Measurements from ENCODE around the gene ZMYND8.
"Not testable (repeated sequence)": the region's sequence is repeated elsewhere in the genome, so short reads cannot be mapped to it uniquely, and the experiment has no call there.

The ZMYND8 gene

DNA sequence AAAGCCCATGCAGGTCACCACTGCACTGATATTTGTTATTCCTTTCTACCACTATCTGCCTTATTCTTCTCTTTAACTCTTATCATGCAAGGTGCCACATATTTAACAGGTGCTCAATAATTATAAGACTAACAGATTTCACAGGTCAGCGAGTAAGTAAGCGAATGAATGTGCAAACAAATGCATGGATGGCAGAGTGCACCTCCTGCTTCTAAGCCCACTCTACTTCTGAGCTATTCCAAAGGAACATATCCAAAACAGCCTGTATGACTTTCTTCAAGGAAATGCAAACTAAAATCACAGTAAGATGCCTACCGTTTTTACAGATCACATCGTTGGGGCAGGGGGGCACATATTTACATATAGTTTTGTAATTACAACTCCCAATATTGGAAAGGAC is 71.3 kb downstream of the ZMYND8 start:
- DNase-seq (ENCODE audit: low read depth) = no peak

DNA sequence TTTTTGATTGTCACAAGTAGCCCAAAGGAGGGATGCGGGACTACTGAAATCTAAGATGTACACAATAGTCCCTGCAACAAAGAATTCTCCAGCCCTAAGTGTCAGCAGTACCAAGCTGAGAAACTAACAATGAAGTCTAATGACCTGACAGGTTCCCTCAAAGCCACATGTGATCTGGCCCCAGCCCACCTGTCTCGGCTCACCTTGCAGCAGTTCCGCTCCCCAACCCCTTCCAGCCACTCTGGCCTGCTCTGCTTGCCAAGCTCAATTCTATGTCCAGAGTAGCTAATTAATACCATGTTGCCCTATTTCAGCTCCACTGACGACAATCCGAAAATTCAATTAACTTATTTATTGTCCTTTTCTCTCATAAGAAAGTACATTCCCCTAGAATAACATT is 72.1 kb downstream of the ZMYND8 start:
- no peak for DNase-seq (ENCODE audit: low read depth)

DNA sequence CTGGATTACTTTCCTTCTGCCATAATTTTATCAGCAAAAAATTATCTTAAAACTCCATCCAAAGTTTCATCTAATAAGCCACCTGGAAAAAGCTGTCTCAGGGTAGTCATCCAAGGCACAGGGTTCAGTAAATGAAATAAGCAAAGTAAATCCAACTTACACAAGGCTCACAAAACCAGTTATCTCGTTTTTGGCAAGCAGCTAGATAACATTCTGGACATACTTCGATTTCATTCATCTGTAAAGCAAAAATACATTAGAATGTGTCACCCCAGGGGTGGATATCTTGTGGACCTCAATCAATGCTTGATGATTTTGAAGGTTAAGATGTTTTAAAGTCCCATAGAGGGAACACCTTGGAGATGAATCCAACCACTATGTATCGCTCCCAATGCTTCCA is 73.1 kb downstream of the ZMYND8 start:
- DNase-seq (ENCODE audit: low read depth) = no peak

DNA sequence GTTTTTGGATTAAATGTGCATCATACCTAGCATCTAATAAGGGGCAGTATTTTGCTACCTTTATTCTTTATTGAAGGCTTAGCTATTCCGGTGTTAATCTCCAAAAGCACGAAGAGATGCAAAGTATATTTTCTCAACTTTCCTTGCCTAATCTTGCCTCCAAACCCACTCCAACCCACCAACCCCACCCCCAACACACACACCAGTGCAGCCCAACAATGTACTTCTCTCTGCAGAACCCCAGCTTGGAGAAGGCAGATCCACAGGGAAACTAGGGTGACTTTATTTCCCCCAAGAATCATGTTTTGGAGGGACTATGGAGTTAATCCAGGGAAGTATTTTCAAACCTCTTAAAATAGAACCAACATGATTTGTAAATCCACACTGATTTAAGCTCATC is 73.6 kb downstream of the ZMYND8 start:
- DNase-seq (ENCODE audit: low read depth) = no peak

DNA sequence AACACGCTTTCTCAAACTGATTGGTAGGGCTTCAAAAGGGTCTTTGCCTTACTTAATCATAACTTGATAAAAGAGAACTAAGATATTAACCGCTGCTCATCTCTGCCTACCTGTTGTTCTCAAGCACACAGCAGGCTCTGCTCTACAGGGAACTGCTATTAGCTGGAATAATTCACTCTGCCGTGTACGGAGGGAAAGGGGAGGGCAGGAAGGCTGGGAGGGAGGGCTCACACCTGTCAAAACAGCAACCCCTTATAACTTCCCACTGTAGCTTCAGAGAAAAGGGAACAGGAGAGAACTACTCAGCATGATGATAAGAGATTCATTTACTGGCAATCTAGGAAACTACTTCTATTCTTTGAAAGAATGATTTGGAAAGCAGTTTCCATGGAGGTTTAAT is 75.1 kb downstream of the ZMYND8 start:
- DNase-seq (ENCODE audit: low read depth) = no peak

DNA sequence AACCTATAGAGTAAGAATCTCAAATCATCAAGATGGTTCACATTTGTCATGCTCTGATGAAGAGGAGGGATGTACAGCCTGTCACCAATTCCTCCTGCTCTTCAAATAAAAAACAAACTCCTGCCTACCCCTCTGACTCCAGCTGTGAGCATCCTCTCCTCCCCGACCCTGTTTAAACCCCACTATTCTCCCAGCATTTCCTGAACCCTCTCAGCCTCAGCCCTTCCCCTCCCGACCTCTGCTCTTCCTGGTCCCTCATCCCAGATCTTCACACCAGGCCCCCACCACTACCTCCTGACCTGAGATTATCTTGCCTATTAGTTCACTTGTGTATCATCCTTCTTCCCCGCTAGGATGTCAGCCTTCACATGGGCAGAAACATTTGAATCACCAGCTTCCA is 75.8 kb downstream of the ZMYND8 start:
- no peak for DNase-seq (ENCODE audit: low read depth)

DNA sequence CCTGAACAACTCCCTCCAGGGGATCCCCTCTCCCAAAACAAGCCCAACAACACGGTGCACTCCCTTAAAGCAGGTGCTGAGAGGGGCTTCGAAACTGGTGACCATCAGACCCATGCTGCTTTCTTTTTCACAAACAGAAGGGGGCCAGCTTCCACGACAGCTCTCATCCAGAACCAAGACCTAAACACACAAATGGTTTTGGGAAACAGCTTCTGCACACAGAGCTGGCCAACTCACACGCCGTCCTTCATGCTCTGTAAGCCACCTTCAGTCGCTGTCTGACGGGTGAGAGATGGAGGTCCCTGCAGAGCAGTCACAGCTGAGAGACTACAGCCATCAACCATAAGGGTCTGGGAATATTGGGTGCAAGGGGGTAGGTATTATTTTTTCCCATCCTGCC is 76.3 kb downstream of the ZMYND8 start:
- no peak for DNase-seq (ENCODE audit: low read depth)

DNA sequence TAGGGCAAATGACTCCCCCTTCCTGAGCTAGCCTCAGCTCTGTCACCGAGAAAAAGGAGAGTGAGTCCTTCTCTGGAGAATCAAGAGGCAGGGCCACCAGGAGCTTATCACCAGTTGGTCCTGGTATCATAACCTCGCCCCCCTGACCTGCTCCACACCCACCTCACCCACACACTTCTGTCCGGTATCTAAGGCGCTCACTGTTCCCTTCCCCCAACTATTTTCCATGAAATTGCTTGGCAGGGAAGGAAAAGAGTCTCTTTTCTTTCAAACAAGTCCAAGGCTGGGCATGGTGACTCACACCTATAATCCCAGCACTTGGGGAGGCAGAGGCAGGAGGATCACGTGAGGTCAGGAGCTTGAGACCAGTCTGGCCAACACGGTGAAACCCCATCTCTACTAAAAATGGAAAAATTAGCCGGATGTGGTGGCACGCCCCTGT is 77.6 kb downstream of the ZMYND8 start:
- no peak for DNase-seq (ENCODE audit: low read depth)

DNA sequence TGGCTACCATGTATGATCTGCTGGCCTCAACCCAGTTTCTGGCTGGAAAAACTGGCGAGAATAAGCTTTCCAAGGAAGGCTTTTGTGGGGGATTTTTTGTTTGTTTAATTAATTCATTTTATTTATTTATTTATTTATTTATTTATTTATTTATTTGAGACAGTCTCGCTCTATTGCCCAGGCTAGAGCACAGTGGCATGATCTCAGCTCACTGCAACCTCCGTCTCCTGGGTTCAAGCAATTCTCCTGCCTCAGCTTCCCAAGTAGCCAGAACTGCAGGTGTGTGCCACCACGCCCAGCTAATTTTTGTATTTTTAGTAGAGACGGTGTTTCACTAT is 79.0 kb downstream of the ZMYND8 start:
- DNase-seq (ENCODE audit: low read depth) = not testable (repeated sequence)

DNA sequence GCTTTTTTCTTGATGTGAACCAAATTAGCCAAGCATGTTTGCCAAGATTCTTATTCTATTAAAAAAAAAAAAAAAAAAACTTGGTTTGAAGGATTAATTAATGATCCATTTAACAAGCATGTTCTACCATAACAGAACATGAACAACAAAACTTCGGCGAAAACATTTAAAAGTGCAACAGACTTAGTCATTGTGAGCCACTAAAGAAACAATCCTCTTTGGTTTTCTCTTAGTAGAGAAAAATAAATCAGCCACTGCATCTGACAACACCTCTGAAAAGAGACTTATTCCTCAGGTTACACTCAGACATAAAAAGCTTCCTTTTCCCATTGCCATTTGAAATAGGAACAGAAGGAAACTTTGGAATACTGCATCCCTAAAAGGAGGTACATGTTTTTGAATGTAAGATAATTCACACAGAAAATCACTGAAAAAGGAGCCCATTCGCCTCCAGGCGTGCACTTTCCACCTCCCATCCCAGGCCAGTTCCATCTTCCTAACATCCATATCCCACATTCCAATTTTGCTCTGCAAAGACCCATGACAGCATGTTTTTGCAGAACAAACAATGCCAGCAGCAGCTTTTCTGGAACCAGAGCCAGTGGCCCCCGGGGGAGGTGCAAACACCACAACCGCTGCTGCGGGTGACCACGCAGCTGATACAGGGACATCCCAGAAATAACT is 79.5 kb downstream of the ZMYND8 start:
- DNase-seq (ENCODE audit: low read depth) = no peak

DNA sequence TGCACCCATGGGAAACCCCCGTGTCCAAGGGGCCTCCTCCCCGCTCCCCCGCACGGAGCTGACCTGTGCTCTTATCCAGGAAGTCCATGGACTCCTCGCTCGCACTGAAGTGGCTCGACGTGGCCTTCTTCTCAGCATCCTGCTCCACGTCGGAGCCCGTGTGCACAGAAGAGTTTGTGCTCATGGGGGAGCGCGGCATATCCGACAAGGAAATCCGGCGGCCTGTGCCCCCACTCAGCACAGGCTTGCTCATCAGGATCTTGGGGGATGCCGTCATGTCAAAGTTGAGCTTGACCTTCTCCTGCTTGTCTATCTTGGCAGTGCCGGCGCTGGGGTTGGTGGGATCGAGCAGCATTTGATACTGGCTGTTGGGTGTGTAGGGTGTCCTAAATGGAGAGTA is 80.2 kb downstream of the ZMYND8 start:
- DNase-seq (ENCODE audit: low read depth) = no peak

DNA sequence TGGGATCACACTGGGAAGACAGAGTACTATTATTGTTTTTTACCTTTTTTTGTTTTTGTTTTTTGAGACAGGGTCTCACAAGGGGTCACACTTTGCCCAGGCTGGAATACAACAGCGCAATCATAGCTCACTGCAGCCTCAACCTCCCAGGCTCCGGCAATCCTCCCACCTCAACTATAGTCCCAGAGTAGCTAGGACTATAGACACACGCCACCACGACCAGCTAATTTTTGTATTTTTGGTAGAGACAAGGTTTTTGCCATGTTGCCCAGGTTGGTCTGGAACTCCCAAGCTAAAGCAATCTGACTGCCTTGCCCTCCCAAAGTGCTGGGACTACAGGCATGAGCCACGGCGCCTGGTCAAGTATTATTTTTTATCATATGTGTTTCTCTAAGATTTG is 81.0 kb downstream of the ZMYND8 start:
- DNase-seq (ENCODE audit: low read depth) = no peak

DNA sequence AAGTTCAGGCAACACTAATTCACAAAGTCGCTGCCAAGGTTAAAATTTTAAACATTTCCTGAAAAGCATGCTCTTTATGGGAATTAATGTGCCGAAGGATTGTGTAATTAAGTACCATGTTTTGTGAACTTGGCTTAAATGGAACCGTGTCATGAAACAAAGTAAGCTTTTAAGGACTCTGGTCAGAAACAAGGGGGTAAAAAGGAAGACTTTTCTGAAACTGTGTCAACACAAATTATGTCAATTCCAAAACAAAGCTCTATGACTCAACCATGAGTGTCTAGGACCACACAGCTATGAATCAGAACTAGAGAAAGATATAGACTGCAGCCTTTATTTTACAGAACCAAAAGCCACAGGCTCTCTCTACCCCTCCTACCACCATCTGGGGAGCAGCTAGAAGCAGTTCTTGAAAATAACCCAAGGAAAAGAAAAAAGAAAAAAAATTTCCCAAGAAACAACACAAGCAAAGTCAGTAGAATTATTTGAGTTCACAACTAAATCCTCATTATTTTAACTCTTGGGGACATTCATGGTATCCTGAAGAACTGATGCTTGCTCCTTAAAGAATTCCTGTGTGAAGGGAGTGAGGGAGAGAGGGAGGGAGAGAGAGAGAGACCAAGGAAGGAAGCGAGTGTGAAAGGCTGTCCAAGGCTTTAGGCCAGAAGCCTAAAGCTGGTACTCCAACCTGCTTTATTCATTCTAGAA is 81.9 kb downstream of the ZMYND8 start:
- DNase-seq (ENCODE audit: low read depth) = peak; percentile 14

DNA sequence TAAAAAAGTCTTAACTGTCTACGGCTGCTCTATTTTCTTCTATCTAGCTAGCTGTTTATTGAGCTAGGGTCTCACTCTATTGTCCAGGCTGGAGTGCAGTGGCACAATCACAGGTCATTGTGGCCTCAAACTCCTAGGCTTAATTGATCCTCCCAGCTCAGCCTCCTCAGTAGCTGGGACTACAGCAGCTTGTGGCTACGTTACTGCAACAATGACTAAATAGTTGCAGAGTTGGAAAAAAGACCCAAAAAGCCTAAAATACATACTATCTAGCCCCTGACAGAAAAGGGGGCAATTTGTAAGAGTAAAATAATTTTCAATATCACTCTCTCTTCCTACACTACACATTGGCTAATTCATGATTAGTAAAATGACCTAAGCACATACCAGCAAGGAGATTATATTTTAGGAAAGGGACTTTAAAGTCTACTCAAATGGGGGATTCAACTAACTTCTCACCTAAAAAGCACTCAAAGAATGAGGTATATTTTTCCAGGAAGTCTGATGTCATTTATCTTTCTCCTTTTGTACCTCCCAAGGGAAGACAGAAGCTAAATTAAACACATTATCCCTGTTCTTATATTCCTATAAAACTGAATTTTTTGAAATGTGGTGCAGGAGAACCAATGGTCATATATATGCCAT is 82.8 kb downstream of the ZMYND8 start:
- no peak for DNase-seq (ENCODE audit: low read depth)

DNA sequence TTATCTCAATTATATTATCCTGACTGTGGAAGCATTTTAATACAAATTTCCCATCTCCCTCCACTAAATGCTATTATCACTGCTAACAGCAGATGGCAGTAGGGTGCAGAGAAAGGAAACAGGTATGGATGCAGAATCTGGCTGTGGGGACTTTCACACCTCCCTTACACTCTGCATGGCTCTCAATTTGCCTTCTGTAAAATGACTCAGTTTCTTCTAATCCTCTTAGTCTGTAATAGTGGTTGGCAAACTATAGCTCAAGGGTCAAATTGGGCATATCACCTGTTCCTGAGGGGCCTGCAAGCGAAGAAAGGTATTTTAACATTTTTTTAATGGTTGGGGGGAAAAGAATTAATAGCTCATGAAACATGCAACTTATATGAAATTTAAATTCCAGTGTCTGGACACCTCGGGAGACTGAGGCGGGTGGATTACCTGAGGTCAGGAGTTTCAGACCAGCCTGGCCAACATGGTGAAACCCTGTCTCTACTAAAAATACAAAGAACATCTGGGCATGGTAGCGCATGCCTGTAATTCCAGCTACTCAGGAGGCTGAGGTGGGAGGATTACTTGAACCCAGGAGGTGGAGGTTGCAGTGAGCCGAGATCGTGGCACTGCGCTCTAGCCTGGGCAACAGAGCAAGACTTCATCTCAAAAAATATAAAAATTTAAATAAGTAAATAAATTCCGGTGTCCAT is 83.5 kb downstream of the ZMYND8 start:
- peak; percentile 49 for DNase-seq (ENCODE audit: low read depth)

DNA sequence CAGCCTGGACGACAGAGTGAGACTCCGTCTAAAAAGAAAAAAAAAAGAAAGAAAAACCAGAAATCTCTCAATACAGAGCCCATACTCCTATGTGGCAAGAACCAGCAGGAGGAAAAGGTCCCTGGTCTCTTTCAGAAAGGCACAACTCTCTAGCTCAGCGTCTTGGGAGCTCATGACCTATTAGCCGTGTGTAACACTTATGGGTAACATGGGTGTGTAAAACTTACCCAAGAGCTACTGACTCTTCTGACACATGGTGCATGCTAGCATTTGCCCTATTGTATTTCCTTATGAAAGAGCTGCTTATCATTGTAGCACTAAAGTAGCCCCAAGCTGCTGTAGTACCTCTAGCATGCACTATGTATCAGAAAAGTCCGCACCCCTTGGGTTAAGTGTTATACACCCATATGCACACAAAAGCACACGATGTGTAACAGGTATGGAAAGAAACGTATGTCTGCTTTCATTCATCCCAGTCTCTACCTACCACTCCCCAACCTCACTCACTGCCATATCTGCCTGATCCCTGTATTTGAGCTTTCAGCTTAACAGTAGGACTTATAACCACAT is 85.4 kb downstream of the ZMYND8 start:
- no peak for DNase-seq (ENCODE audit: low read depth)

DNA sequence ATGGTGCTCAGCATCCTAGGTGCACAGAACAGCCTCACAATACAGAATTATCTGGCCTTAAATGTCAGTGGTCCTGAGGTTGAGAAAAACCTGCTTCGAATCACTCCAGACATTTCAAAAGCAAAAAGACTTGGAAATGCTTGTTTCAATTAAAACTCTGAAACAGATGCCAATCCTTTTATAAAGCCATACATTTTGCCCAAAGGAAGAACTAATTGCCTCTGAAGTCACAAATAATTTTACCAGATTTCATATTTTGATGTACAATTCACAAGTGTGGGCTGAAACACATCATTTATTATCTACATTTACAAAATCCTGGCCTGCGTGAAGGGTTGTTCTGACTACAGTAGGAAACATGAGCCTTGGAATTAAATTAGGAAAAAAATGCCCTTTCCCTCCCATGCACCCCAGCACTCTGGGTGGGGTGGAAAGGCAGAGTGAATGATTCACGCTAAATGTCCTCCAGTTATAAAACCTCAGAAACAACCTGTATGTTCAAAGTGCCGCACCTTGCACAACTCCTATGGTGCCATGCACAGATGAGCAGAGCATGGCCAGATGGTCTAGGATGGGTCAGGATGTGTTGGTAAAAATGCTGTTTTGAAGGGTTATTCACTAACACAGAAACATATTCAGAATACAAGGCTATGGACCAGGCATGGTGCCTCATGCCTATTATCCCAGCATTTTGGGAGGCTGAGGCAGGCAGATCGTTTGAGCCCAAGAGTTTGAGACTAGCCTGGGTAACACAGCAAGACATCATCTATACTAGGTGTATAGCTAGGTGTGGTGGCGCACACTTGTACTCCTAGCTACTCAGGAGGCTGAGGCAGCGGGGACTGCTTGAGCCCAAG is 87.0 kb downstream of the ZMYND8 start:
- DNase-seq (ENCODE audit: low read depth) = no peak

DNA sequence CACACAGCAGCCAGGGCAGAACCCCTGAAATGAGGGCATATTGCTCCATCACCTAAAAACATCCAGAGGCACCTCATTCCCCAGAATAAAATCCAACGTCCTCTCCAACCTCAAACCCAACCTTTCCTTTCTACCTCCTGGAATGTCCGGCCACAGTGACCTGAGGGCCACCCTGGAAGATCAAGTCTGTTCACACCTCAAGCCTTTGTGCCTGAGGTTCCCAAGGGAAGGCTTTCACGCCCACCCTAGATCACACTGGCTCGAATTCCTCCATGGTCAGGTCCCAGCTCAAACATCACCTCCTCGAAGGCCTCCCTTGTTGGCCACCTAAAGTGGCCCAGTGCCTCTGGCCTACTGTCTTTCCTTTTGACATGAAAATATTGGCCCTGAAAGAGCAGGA is 88.9 kb downstream of the ZMYND8 start:
- DNase-seq (ENCODE audit: low read depth) = no peak

DNA sequence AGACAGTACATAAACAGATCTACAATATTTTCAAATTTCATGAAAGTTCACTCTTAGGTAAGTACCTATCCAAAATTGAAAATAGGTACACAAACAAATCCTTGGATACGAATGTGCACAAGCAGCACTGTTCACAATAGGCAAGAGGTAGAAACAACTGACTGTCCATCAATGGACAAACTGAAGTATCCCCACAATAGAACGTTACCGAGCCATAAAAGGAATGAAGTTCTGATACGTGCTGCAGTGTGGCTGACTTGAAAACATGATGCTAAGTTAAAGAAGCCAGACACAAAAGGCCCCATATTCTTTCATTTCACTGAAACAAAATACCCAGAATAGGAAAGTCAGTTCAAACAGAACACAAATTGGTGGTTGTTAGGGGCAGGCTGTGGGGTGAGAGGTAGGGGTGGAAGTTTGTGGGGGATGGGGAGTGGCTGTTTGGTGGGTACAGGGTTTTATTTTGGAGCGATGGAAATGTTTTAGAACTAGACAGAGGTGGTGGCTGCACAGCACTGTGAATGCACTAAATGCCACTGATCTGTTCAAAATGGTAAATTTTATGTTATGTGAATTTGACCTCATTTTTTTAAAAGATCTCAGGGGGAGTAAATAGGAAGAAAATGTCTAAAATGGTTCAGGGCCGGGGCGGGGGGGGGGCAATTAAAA is 89.5 kb downstream of the ZMYND8 start:
- no peak for DNase-seq (ENCODE audit: low read depth)

DNA sequence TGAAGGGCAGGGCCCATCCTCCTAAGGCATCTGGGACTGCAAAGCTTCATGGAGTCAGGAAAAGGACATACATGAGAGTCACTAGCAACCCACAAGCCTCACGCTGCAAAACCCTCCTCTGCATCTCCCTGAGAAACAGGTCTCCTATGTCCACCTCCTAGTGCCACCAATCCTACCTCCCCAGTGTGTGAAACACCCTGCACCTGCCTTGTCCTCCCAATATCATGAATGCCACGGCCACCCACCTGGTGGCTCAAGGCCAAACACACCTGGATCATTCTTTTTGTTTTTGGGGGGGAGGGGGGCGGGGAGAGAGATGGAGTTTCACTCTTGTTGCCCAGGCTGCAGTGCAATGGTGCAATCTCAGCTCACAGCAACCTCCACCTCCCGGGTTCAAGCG is 90.5 kb downstream of the ZMYND8 start:
- DNase-seq (ENCODE audit: low read depth) = no peak

DNA sequence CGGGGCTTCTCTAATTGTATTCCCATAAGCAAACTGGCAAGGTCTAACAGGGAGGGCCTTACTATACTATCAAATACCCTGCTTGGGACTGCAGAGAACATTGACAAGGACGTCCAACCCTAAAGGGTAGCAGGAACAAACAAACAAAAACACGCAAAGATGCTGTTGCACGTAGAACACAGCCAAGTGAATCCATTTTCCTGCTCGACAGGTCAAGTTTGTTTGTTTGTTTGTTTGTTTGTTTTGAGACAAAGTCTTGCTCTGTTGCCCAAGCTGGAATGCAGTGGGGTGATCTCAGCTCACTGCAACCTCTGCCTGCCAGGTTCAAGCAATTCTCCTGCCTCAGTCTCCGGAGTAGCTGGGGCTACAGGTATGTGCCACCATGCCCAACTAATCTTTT is 91.3 kb downstream of the ZMYND8 start:
- no peak for DNase-seq (ENCODE audit: low read depth)
